Measurements from ENCODE around the gene FGG. TPM values are rescaled to one million over a fixed set of nuclear protein-coding genes. Genes with fewer than 3 reads are reported as not detected.
A peak's percentile ranks its signal among the peaks of the same experiment; 100 is the strongest.

FGG gene
- total and polyA plus RNA-seq, 2 donors (not counting 1 experiment from before 2014, with no cell fraction given) = not detected

- H2AFZ ChIP-seq (ENCODE audit: insufficient read depth, low read depth, low read length, poor library complexity, severe bottlenecking) = peak overlapping the region; percentile 3
- no peaks in the 10 kb centered on the region for H3K27me3 ChIP-seq (replicated peaks in 1 of 4; ENCODE audit: control extremely low read depth in 1 of 4, control insufficient read depth in 3 of 4, insufficient read depth in 4 of 4, low read length in 3 of 4)
- WGBS (ENCODE audit: insufficient coverage) = 100% methylated on average over 1 of the region's 5 CpGs
- no peaks in the 10 kb centered on the region for H3K79me2 ChIP-seq (ENCODE audit: control insufficient read depth, insufficient read depth, low read length)
- peaks cover 0 to 3% (median 1%) of the 10 kb centered on the region in 3 donors for H3K9me3 ChIP-seq (ENCODE audit: control extremely low read depth in 1 of 3, control insufficient read depth in 2 of 3, insufficient read depth in 1 of 3, low read length in 2 of 3)
- TF ChIP-seq CTCF (IDR thresholded peaks at IDR 0.05) = no peak
- TF ChIP-seq EZH2 (IDR thresholded peaks at IDR 0.05; ENCODE audit: borderline replicate concordance, insufficient read depth, low read depth, low read length, poor library complexity, severe bottlenecking) = no peak
- no peaks in the 10 kb centered on the region for H3K36me3 ChIP-seq (replicated peaks in 1 of 2; ENCODE audit: control extremely low read depth in 1 of 2, control insufficient read depth in 1 of 2, extremely low read depth in 1 of 2, insufficient read depth in 2 of 2, low read length in 1 of 2)
- intact Hi-C loops (cut with micrococcal nuclease) = loop anchor here (1.0 to 5.0 kb wide), 4 partner anchors 59 to 759 kb away; partner anchors contain the start of gene MAP9
- no peak overlapping the region for H3K9ac ChIP-seq (ENCODE audit: low read length)
- Mint-ChIP-seq H3K27me3 (peaks cover 9% of the 10 kb centered on the region), H3K4me3 (no peak overlapping the region), H3K9me3 (ENCODE audit: insufficient read depth) (no peaks in the 10 kb centered on the region), H3K27ac (no peak overlapping the region), H3K4me1 (peaks cover 15% of the 10 kb centered on the region)
- CTCF ChIA-PET = interaction anchor here (0.8 to 13.8 kb wide), 4 partner anchors 12 to 286 kb away, joined by 3 to 357 read pairs (median 5); partner anchors contain the start of genes FGB and PLRG1
- H3K4me1 ChIP-seq (ENCODE audit: control insufficient read depth in 2 of 2, insufficient read depth in 2 of 2, low read length in 2 of 2) = peaks cover 11 to 13% of the 10 kb centered on the region in 2 donors
- no peak for DNase-seq
- H4K20me1 ChIP-seq (ENCODE audit: control insufficient read depth, insufficient read depth, low read length, poor library complexity, severe bottlenecking) = no peaks in the 10 kb centered on the region
- H3K27ac ChIP-seq (ENCODE audit: low read length in 2 of 2) = no peak overlapping the region
- POLR2A ChIA-PET = no interaction called here
- no peak overlapping the region for H3K4me2 ChIP-seq (replicated peaks; ENCODE audit: low read depth, low read length, poor library complexity, severe bottlenecking)
- ATAC-seq (ENCODE audit: low read depth) = no peak
- no peak overlapping the region for H3K4me3 ChIP-seq (ENCODE audit: control extremely low read depth in 1 of 5, extremely low read depth in 1 of 5, insufficient read depth in 1 of 5, low read depth in 2 of 5, low read length in 4 of 5)
Observed at GRCh38 chr4:154617820-154618317, 5.4 kb upstream of the FGG start.

- CTCF ChIA-PET = interaction anchor here (1.3 to 13.8 kb wide), 2 partner anchors 61 to 217 kb away, joined by 3 to 357 read pairs; partner anchors contain the start of genes FGB and PLRG1
- peaks cover 15% of the 10 kb centered on the region for H3K4me1 Mint-ChIP-seq
- peaks cover 11% of the 10 kb centered on the region for H3K27me3 Mint-ChIP-seq
- H3K27me3 ChIP-seq (replicated peaks in 1 of 4; ENCODE audit: control extremely low read depth in 1 of 4, control insufficient read depth in 3 of 4, insufficient read depth in 4 of 4, low read length in 3 of 4) = no peaks in the 10 kb centered on the region
- peak overlapping the region; percentile 62 for H3K4me2 ChIP-seq (replicated peaks; ENCODE audit: low read depth, low read length, poor library complexity, severe bottlenecking)
- WGBS (ENCODE audit: insufficient coverage) = 86% methylated on average over 1 of the region's 2 CpGs
- POLR2A ChIA-PET = no interaction called here
- H2AFZ ChIP-seq (ENCODE audit: insufficient read depth, low read depth, low read length, poor library complexity, severe bottlenecking) = peak overlapping the region; percentile 70
- peak overlapping the region; percentile 20 for H3K4me3 Mint-ChIP-seq
- intact Hi-C loops (cut with micrococcal nuclease) = loop anchor here (5.0 kb wide), 2 partner anchors 284 to 761 kb away; partner anchors contain the start of gene MAP9
- H3K4me3 ChIP-seq (ENCODE audit: control extremely low read depth in 1 of 5, extremely low read depth in 1 of 5, insufficient read depth in 1 of 5, low read depth in 2 of 5, low read length in 4 of 5) = peak overlapping the region in 1 of 5 experiments; percentile 12
- peaks cover 0 to 3% (median 1%) of the 10 kb centered on the region in 3 donors for H3K9me3 ChIP-seq (ENCODE audit: control extremely low read depth in 1 of 3, control insufficient read depth in 2 of 3, insufficient read depth in 1 of 3, low read length in 2 of 3)
- H3K9me3 Mint-ChIP-seq (ENCODE audit: insufficient read depth) = no peaks in the 10 kb centered on the region
- H3K79me2 ChIP-seq (ENCODE audit: control insufficient read depth, insufficient read depth, low read length) = no peaks in the 10 kb centered on the region
- H3K36me3 ChIP-seq (replicated peaks in 1 of 2; ENCODE audit: control extremely low read depth in 1 of 2, control insufficient read depth in 1 of 2, extremely low read depth in 1 of 2, insufficient read depth in 2 of 2, low read length in 1 of 2) = no peaks in the 10 kb centered on the region
- H3K27ac ChIP-seq (ENCODE audit: low read length in 2 of 2) = no peak overlapping the region
- H3K4me1 ChIP-seq (ENCODE audit: control insufficient read depth in 2 of 2, insufficient read depth in 2 of 2, low read length in 2 of 2) = peaks cover 11 to 13% of the 10 kb centered on the region in 2 donors
- no peaks in the 10 kb centered on the region for H4K20me1 ChIP-seq (ENCODE audit: control insufficient read depth, insufficient read depth, low read length, poor library complexity, severe bottlenecking)
- peak; percentile 41 for ATAC-seq (ENCODE audit: low read depth)
- TF ChIP-seq EZH2 (IDR thresholded peaks at IDR 0.05; ENCODE audit: borderline replicate concordance, insufficient read depth, low read depth, low read length, poor library complexity, severe bottlenecking) = no peak
- TF ChIP-seq CTCF (IDR thresholded peaks at IDR 0.05) = no peak
- H3K9ac ChIP-seq (ENCODE audit: low read length) = peak overlapping the region; percentile 27
- H3K27ac Mint-ChIP-seq = no peak overlapping the region
- DNase-seq = peak; percentile 51
Observed at GRCh38 chr4:154616731-154617130, 4.3 kb upstream of the FGG start.

All from B cell (primary cell).